Fibroblast of mammary gland (primary cell): ENCODE measurements around the gene KRTAP3-3.

ENCODE experiments used
- DNase-seq: peaks from one replicate; pipeline ENCODE4 v3.0.0-alpha.2; 2010; ENCODE audit warnings: low read depth
- H3K4me3 ChIP-seq: 2 replicates; pipeline ENCODE4 v1.5.1; 2011; ENCODE audit warnings: low read depth, mild to moderate bottlenecking, low read length, moderate library complexity; ENCODE audit not compliant: control insufficient read depth
- CTCF ChIP-seq: conservative IDR thresholded peaks from 2 replicates; pipeline ENCODE4 v1.5.1; 2011; ENCODE audit warnings: low read depth, low read length, inconsistent platforms; ENCODE audit not compliant: control insufficient read depth, insufficient read depth

KRTAP3-3 gene

GRCh38 chr17:40944531-40944930, 49.4 kb downstream of the KRTAP3-3 start:
- no peak for TF ChIP-seq CTCF
- no peak overlapping the region for H3K4me3 ChIP-seq
- no peak for DNase-seq
